Vagina (tissue), 2 donors: ENCODE results near the gene NEK7.

Experiments
- CTCF ChIP-seq, 3 experiments: fragments of 450-650 bp in 2 of 3; fragments of 200-600 bp in 1 of 3; sonication (generic) in 1 of 3; IDR thresholded peaks; one replicate each; pipeline ENCODE4 v1.5.1; 2017 to 2019; ENCODE audit warnings: antibody characterized with exemption in 3 of 3, mild to moderate bottlenecking in 2 of 3, moderate library complexity in 2 of 3
- POLR2A ChIP-seq, 2 donors: fragments of 450-650 bp; IDR thresholded peaks; one replicate each; pipeline ENCODE4 v1.6.1; 2017; ENCODE audit warnings: antibody characterized with exemption in 2 of 2, mild to moderate bottlenecking in 2 of 2, moderate library complexity in 2 of 2
- POLR2AphosphoS5 ChIP-seq, 2 donors: sonication (generic); formaldehyde crosslinking; IDR thresholded peaks; one replicate each; pipeline ENCODE4 v1.9.0; 2017; ENCODE audit warnings: antibody characterized with exemption in 2 of 2, mild to moderate bottlenecking in 2 of 2, low read depth in 1 of 2; ENCODE audit not compliant: insufficient read depth in 1 of 2

GRCh38 chr1:198132060-198132781 lies 24.6 kb upstream of the NEK7 start:
- TF ChIP-seq CTCF (IDR thresholded peaks at IDR 0.05), result no peak
- no peak for TF ChIP-seq POLR2A (IDR thresholded peaks at IDR 0.05)
- TF ChIP-seq POLR2AphosphoS5 (IDR thresholded peaks at IDR 0.05; ENCODE audit: insufficient read depth in 1 of 2, low read depth in 1 of 2), result no peak
